Mesenteric fat pad (tissue), 1 donor: ENCODE data around the gene AIF1. TPM values are rescaled to one million over a fixed set of nuclear protein-coding genes. Genes with fewer than 3 reads are reported as not detected.

Experiments used
- DNase-seq: peaks from one replicate; pipeline ENCODE4 v3.0.0-alpha.2; 2020; ENCODE audit warnings: low spot score
- total RNA-seq: library from RNA; stranded (reverse); fragmentation: NEBNext Ultra II Directional; extraction: Animal tissue kit (Norgen Biotek cat#: 25700); gene quantifications from one replicate; pipeline ENCODE4 v1.2.1, GENCODE V29; 2021
- donor health status: DM: yes; HTN: yes; CAD: no.

AIF1 gene
- total RNA-seq, 1 donor from 2014 or later = 60.1 TPM

DNA sequence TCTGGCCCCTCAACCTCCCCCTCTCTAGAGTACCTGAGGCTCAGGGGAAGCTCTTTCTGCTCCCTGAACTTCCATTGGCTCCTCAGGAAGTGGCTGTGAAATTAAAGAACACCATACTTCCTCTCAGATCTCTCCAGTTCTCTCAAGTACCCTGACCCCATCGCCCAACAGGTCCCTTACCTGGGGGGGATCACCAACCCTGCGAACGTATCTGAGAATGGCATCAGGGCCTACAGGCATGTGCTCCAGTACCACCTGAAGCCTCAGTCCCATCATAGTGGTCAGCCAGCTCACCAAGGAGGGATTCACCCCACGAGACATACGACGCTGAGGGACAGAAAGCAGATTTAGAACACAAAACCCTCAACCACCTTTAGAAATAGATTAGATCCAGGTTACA, 25.6 kb downstream of the AIF1 start:
- no peak for DNase-seq

DNA sequence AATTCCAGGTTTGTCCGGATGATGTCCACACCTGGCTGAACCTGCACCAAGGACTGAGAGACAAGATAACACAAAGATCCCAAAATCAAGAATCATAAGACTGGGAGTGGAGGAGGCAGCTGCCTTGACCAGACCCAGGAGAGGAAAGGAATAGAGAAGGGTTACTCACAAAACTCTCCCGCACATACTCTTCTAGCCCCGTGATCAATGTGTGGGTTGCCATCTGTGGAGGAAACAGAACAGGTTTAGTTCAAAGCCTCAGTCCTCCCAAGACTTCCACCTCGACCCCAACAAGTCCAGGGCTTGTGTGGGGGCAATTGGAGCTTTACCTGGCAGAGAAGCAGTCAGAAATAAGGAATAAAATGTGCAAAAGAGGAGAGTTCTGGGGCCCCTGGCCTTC, 26.3 kb downstream of the AIF1 start:
- DNase-seq = no peak

DNA sequence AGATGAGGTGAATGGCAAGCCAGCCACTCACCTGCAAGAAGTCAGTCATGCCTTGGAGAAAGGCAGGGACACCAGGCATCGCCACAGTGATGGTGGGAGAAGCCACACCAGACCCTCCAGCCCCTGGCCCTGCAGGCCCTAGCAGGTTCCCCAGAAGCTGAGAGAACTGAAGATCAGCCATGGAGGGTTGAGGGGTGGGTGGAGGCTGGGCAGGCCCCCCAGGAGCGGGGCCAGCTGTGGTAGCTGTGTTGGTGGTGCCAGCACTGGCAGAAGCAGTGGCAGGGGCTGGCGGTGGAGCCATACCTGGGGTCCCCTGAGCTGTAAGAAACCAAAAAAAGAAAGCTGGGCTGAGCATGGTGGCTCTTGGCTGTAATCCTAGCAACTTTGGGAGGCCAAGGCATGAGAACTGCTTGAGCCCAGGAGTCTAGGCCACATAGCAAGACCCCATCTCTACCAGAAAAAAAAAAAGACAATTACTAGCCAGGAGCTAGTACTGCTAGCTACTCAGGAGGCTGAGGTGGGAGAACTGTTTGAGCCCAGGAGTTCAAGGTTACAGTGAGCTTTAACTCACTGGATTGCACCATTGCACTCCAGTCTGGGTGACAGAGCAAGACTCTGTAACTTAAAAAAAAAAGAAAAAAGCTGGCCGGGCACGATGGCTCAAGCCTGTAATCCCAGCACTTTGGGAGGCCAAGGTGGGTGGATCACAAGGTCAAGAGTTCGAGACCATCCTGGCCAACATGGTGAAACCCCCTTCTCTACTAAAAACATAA, 27.9 kb downstream of the AIF1 start:
- DNase-seq = no peak

DNA sequence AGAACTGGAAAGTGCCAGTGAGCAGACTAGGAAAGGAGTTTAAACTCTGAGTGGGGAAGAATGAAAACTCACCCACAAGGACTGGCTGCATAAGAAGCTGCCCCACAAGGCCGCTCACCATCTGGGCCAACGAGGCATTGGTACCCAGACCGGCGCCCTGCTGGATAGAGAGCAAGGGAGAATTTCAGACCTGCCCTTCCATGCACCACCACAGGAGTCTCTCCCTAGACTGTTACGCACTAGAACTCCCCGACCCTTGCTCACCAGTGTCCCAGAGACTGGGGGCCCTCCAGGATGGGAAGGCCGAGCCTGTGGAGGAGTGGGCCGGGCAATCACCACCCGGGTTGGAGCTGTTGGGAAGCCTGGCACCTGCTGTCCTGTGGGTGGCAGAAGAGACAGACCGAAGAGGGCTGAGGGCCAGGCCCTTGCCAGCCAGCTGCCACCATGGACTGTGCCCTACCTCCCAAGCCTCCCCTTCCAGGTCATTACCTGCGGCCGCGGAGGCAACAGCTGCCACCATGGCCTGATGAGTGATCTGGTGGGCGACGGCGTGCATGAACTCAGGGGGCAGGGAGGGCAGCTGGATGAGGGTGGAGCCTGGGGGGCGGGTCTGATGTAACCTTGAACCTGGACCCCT, 28.9 kb downstream of the AIF1 start:
- no peak for DNase-seq

DNA sequence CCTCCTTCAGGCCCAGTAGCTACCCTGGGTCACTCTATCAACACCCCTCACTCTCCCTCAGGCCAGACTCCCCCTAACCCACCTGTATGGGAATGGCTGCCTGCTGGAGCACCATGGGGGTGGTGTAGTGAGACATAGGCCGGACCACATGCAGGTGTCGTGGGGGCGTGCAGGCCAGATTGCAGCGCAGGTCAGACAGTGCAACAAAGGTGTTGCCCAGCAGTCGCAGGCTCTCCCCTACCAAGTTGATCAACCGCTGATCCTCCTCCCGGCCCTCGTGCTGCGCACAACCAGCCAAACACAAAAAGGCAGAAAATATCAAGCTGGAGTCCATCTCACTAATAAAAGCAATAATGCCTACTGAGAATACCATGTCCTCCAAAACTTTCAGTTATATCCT, 30.3 kb downstream of the AIF1 start:
- no peak for DNase-seq

DNA sequence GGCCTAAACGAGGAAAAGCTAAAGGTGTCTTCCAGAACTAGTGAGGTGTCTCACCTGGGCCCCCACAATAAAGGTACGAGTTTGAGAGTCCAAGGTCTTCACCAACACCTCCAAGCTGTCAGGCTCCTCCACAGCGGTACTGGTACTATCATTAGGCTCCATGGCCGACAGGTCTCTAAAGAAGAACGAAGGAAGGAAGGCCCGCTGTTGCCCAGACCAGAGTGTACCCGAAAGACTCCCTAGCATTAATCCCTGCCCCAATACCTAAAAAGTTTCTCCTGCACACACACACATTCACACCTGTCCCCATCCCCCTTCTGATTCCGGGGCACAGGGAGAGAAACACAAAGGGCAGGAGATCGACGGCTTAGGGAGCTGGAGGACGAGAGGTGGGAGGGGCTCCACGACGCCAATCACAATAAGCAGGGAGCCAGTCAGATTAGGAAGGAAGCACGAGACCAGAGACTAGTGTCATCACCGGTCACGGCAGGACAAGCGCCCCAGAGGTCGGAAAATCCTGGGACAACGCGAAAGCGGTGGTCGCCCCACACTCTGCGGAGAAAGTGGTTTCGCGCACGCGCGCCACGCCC, 36.7 kb downstream of the AIF1 start:
- DNase-seq = no peak

DNA sequence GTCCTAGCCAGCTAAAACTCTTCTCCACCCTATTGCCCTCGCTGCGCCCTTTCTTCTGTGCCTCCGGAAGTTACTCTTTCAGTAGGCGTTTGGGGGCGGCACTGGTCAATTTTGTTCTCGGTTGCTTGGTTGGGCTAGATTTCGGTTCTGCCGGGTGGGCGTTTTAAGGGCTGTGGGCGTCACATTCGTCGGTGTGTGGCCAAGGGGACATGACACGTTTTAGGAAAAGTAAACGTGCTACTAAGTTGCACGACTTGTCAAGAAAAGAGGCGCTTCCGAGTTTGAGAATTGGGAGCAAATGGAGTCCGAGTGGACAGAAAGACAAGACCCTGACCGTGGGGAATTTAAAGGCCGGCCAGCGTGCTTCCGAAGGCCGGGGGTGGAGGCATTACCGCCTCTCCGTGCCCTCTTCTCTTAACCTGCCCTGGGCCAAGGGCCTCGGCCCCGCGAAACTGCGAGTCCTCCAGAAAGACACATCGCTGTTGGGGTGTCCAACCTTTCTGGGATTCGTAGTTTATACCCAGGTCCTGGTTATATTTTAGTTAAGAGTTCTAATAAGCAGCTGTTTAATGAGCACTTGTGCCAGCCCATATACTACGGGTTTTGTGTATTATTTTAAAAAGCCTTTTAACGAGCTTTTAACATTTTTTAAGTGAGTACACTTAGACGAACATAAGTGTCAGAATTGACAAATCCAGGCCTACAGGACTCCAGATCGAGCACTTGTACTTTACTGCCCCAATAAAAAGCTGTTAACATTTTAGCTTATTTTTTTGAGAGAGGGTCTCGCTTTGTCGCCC, 38.1 kb downstream of the AIF1 start:
- DNase-seq = peak; percentile 92

DNA sequence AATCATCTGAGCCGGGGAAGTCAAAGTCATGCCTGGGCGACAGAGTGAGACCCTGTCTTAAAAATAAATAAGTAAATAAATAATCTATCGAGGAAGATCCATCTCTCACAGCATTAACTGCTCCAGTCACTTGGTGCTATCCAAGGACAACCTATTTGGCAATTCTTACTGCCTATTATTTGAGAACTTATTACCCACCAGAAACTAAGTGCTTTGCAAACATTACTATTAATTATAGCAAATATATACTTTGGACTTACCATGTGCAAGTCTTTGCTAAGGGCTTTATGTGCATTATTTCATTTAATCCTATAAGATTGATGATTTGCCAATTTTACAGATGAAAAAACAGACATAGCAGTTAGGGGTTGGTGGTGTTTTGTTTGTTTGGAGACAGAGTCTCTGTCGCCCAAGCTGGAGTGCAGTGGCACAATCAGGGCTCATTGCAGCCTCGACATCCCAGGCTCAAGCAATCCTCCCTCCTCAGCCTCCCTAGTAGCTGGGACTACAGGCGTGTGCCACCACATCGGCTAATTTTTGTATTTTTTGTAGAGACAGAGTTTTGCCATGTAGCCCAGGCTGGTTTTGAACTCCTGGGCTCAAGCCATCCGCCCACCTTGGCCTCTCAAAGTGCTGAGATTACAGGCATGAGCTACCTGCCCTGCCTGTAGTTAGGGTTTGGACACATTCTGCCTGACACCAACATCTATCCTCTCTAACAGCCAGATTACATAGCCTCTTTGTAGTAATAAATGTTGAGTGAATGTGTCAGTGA, 39.7 kb downstream of the AIF1 start:
- DNase-seq = no peak

DNA sequence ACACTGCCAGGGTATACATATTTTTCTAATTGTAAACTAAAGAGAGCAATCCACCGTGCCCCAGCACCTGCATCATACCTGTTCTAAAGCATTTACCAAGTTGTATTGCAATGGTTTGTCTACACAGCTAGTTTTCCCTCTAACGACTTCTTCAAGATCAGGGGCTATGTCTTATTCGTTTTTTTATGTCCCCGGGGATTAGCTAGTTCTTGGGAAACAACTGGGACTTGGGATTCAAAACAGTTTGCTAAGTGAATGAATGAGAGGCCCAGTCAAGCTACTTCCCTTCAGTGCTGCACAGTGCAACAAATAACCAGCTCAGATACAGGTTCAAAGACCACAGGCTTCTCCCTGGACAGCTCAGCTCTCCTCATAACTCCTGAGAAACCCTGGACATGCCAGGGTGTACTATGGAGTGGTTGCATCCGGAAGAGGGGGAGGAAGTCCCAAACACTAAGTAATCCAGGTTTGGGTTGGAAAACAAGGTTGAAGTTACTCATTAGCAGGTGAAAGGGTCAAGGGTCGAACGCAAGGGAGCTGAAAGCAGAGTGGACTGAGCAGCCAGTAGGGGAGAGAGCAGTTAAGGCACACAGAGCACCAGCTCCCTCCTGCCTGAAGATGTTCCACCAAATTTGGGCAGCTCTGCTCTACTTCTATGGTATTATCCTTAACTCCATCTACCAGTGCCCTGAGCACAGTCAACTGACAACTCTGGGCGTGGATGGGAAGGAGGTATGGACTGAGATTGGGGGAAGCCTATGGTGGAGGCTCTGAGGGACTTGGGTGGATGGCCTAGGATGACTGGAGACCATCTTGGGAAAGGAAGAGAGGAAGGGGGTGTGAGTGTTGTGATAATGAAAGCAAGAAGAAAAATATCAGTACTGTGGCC, 40.6 kb downstream of the AIF1 start, which contains the start of gene APOM:
TSS of gene APOM (plus strand) at position 546 of the 889 bp plus-strand sequence. CDS start at position 619, 73 bp downstream.
- DNase-seq = no peak

DNA sequence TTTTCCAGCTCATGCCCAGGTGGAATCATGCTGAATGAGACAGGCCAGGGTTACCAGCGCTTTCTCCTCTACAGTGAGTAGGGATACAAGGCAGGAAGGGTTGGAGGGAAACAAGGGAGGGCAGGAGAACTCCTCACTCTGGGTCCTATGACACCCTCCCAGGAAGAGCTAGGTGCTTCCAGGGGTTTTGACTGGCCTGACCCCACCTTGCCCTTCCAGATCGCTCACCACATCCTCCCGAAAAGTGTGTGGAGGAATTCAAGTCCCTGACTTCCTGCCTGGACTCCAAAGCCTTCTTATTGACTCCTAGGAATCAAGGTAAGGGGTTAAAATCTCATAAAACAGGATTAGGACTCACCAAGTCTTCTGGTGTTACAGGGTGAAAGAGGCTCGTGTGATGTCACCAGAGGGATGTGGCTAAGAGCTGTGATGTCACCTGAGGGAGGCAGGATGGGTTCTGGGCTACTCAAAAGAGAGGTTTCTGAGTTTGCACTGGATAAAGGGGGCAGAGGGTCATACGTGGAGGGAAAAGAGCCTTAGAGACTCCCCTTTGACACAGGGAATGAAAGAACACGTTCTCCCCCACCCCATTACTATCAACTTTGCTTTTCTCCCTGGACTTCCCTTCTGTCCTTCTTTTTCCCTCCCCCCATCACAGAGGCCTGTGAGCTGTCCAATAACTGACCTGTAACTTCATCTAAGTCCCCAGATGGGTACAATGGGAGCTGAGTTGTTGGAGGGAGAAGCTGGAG, 42.5 kb downstream of the AIF1 start:
- DNase-seq = no peak

DNA sequence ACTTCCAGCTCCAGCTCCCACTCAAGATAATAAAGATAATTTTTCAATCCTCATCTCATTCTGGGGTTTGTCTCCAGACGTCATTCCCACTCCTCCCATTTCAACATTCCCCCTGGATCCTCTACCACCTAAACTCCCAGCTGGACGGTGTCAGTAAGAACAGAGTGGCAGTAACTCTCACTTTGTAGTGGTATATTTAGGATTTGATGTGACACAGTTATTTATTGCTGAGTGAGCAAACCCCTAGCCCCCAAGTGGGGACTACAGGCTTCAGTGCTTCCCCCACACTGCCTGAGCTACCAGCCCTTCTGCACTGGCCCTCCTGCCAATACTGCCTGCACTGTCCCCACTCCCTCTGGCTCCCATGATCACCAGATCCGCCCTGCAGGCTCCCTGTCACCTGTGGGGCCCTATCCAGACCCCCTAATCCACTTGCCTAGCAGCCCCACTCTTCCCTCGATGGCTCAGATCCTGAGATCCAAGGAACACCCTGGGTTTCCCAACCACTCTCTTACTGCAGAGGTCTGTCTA, 43.2 kb downstream of the AIF1 start:
- DNase-seq = no peak

DNA sequence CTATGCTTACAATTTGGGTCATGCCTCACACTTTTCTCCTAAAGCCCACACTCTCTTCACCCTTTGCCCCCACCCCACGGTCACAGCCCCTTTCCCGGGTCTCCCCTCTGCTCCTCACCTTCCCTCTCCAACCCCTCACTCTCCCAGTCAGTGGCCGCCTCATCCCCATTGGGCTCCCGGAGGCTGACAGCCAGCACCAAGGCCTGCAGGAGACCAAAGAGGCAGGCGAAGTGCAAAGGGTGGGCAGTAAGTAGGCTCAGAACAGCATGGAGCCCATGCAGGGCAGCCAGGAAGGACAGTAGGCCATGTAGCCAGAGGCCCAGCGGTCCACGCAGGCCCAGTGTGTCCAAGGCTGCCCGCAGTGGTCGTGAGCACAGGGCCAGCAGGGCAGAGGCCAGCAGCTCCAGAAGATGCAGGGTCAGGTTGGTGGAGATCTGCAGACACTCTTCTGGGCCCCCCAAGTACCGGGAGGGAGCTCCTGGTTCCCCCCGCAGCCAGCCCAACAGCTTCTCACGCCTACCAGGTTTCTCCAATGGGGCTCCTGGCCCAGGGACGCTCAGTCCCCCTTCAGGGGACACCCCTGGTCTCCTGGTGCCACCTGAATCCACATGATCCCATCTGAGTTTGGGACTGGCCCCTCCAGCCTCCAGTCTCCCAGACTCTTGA, 44.1 kb downstream of the AIF1 start:
- no peak for DNase-seq

DNA sequence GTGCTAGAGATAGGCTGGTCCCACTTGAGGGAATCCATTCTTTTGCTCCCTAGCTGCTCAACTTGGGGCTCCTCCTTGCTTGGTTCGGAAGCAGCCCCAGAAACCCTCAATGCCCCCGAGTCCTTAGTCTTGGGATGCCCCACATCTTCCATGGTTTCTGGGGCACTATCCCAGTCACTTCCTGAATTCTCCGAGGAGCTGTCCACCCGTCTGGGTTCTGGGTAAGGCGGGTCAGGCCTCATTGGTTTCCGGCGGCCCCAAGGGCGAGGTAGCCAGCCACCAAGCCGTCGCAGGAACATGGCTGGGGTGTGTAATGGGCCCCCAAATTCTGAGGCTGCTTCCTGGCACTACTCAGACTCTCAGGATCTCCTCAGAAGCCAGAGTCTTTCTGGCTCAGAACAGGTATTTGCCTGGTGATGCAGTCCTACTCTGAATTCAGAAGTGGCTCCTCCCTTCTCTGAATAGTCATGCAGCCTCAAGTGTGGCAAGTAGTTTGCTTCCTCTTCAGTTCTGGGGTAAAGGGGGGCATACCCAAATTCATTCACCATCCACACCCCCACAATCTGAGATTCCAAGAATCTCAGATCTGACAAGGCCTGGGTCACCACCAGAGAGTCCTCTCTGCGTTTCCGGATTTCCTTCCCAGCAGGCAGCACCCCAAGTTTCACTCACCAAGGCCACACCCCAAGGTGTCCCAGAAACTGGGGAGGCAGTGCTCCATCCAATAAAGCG, 44.8 kb downstream of the AIF1 start:
- DNase-seq = no peak

DNA sequence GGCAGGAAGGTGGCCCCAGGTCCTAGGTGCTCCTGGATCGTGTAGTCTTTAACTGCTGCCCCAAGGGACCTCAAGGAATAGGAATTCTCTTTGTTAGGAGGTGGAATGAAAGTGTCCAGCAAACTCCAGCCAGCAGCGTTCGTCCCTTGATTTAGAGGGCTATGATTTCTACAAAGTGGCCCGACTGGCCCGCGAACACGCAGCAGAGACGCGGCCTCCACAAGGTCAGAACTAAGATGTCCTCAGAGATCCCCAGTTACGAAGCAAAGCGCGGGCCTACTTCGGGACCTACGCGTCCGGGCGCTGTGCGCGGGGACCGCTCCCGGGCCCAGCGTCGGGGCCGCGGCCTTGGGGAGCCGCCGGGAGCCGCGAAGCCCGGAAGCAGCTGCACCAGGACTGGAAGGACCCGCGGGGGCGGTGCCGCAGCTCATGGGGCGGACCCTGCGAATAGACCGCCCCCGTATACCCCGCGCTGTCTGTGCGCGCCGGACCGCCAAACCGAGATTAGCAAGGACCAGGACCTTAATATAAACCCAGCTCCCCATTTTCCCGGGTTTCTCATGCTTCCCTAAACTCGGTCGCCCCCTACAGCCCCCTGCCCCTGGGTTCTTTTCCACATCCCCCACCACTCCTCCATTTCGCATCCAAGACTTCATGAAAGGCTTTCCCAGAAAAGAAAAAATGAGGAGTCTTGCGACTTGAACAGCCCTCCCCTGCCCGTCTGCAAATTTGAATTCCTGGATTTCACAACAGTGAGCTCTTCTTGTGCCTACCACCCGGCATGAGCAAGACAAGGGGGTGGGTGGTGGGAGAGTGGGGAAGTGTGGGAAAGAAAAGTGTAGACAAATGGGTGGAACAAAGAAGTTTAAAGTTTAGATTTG, 45.6 kb downstream of the AIF1 start, which contains the start of gene C6orf47:
TSS of gene C6orf47 (minus strand) at position 398 of the 881 bp plus-strand sequence. CDS start 831 bp downstream, outside the sequence.
- peak; percentile 96 for DNase-seq

DNA sequence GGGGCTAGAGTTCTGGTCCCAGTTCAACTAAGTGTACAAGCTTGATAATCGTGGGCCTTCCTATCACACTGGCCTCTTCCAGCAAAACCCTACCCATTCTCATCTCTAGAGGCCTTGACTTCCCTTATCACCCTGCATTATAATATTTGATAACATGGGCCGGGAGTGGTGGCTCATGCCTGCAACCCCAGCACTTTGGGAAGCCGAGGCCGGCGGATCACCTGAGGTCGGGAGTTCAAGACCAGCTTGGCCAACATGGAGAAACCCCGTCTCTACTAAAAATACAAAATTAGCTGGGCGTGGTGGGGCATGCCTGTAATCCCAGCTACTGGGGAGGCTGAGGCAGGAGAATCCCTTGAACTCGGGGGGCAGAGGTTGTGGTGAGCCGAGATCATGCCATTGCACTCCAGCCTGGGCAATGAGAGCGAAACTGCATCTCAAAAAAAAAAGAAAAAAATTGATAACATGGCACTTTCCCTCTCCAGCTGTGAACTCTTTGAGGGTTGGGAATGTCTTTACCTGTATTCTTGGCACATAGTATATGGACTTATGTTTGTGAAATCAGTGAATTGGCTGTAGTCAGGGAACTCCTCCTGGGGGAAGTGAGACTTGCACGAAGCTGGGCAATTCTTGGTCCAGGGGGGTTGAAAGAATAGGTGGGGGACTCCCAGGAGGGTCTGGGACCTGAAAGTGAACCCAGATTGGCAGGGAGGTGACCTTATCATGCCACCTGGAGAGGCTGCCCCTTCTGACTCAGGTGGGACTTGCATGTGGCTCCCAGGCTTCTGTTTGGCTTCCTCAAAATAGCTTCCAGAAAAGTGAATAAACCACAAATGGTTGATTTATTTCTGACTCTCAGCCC, 46.5 kb downstream of the AIF1 start:
- no peak for DNase-seq
